OCI-LY3 (cell line): ENCODE data around the gene CTPS2.
"Not testable (repeated sequence)": the region's sequence is repeated elsewhere in the genome, so short reads cannot be mapped to it uniquely, and the experiment has no call there.

Experiments used
- H2AFZ ChIP-seq: fragments of 200-600, 300-600 bp; shearing (Covaris generic); 2 replicates; pipeline ENCODE4 v1.6.0; 2014; ENCODE audit warnings: antibody characterized with exemption, low read depth, low read length
- H3K27ac ChIP-seq: fragments of 200-600, 300-600 bp; sonication (generic); 2 replicates; pipeline ENCODE4 v1.5.1; 2014; ENCODE audit warnings: mild to moderate bottlenecking, low read length, moderate library complexity, mixed read lengths
- H3K27me3 ChIP-seq: fragments of 200-600, 300-600 bp; sonication (generic); 2 replicates; pipeline ENCODE4 v1.6.1; 2014; ENCODE audit warnings: low read depth, low read length, mixed read lengths
- H3K36me3 ChIP-seq: fragments of 200-600, 300-600 bp; sonication (generic); replicated peaks from 2 replicates; pipeline ENCODE3; 2014; ENCODE audit warnings: low read depth, low read length, mixed read lengths
- H3K4me1 ChIP-seq: fragments of 300-600, 200-600 bp; sonication (generic); 2 replicates; pipeline ENCODE4 v1.6.1; 2014; ENCODE audit warnings: low read length, mixed read lengths
- H3K4me2 ChIP-seq: fragments of 200-600, 300-600 bp; sonication (generic); 2 replicates; pipeline ENCODE4 v1.6.1; 2014; ENCODE audit warnings: low read length, mixed read lengths
- H3K4me3 ChIP-seq: fragments of 300-600, 200-600 bp; sonication (generic); 2 replicates; pipeline ENCODE4 v1.5.1; 2014; ENCODE audit warnings: antibody characterized with exemption, mild to moderate bottlenecking, low read length, moderate library complexity
- H3K79me2 ChIP-seq: fragments of 300-600, 200-600 bp; shearing (Covaris generic); 2 replicates; pipeline ENCODE4 v1.6.1; 2014; ENCODE audit warnings: mild to moderate bottlenecking, low read length, mixed read lengths
- H3K9ac ChIP-seq: fragments of 300-600, 200-600 bp; shearing (Covaris generic); 2 replicates; pipeline ENCODE4 v1.6.0; 2014; ENCODE audit warnings: mild to moderate bottlenecking, low read length, moderate library complexity
- H3K9me3 ChIP-seq: fragments of 200-600, 300-600 bp; shearing (Covaris generic); 2 replicates; pipeline ENCODE4 v1.6.1; 2014; ENCODE audit warnings: low read length, mixed read lengths; ENCODE audit not compliant: insufficient read depth
- H4K20me1 ChIP-seq: fragments of 200-600, 300-600 bp; sonication (generic); 2 replicates; pipeline ENCODE4 v1.6.1; 2016; ENCODE audit warnings: low read length, mixed read lengths; ENCODE audit not compliant: insufficient read depth
- EZH2phosphoT487 ChIP-seq: fragments of 200-600 bp; shearing (Covaris generic); IDR thresholded peaks from 2 replicates; pipeline ENCODE4 v1.6.1; 2018; ENCODE audit warnings: antibody characterized with exemption, mixed run types, low read depth
- TF ChIP-seq, protein P1 (sequence below): fragments of 200-600, 300-600 bp; sonication (generic); IDR thresholded peaks from 2 replicates; pipeline ENCODE4 v1.5.1; 2014; ENCODE audit warnings: antibody characterized with exemption, low read length, low read depth

Gene CTPS2

DNA sequence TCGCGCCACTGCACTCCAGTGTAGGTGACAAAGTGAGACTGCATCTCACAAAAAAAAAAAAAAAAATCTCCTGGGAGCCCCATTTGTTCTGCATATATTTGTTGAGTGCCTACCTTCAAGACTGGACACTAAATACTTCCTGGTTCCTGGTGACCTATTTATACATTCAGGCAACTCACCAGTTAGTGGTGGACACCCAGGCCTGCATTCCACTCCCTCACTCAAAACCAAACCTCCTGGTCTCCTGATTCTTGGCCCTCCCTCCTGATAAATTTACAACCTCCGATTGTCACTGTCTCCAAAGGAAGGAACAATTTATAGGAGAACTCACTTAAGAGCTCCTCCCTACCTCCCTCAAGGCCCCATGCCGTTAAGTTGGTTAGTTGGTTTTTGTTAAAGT, 10.0 kb upstream of the CTPS2 start:
- no peak overlapping the region for H3K27ac ChIP-seq
- no peak overlapping the region for H3K9ac ChIP-seq
- no peak overlapping the region for H3K4me3 ChIP-seq
- no peaks in the 10 kb centered on the region for H3K9me3 ChIP-seq
- H2AFZ ChIP-seq: no peak overlapping the region
- H3K27me3 ChIP-seq: no peaks in the 10 kb centered on the region
- no peak overlapping the region for H3K4me2 ChIP-seq
- peaks cover 10% of the 10 kb centered on the region for H3K4me1 ChIP-seq
- peaks cover 60% of the 10 kb centered on the region for H3K79me2 ChIP-seq
- no peaks in the 10 kb centered on the region for H3K36me3 ChIP-seq
- H4K20me1 ChIP-seq: no peaks in the 10 kb centered on the region; the same call in 1 of the 2 replicates
- no peak for TF ChIP-seq EZH2phosphoT487
- TF ChIP-seq, protein P1, sequence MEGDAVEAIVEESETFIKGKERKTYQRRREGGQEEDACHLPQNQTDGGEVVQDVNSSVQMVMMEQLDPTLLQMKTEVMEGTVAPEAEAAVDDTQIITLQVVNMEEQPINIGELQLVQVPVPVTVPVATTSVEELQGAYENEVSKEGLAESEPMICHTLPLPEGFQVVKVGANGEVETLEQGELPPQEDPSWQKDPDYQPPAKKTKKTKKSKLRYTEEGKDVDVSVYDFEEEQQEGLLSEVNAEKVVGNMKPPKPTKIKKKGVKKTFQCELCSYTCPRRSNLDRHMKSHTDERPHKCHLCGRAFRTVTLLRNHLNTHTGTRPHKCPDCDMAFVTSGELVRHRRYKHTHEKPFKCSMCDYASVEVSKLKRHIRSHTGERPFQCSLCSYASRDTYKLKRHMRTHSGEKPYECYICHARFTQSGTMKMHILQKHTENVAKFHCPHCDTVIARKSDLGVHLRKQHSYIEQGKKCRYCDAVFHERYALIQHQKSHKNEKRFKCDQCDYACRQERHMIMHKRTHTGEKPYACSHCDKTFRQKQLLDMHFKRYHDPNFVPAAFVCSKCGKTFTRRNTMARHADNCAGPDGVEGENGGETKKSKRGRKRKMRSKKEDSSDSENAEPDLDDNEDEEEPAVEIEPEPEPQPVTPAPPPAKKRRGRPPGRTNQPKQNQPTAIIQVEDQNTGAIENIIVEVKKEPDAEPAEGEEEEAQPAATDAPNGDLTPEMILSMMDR: no peak

DNA sequence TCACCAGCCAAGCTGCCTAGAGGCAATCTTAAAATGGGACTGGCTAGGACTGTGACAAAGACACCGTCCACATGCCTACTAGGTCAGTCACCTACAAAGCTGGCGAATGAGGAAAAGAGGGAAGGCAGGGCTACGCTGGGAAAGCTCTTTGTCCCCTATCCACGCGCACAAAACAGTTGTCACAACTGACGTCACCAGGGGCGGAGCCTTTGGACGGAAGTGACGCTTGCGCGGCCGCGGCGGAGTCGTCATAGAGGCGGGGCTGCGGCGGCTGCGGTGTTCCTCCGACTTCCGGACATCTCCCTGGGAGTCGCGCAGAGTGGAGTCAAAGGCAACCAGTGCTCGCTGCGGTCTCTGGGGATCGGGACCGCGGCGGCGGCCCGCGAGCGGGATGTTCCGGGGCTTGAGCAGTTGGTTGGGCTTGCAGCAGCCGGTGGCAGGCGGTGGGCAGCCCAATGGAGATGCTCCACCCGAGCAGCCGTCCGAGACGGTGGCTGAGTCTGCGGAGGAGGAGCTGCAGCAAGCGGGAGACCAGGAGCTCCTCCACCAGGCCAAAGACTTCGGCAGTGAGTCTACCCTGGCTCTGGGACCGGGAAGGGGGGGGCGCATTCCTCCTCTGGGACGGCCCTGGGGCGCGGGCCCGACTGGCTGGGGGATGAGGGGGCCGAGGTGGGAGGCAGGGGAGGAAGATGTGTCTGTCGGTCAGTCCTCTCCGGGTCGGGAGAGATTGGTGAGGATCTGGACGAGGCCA, 7.0 kb upstream of the CTPS2 start, which contains the start of gene SYAP1:
Gene SYAP1, plus strand, starts transcription at position 279 of the 751 bp plus-strand sequence. Its CDS starts 113 bp downstream, at position 392.
- H3K4me2 ChIP-seq: peak within 1 kb of the TSS; percentile 98
- peak within 1 kb of the TSS; percentile 83 for H3K9ac ChIP-seq
- peaks cover 6% of the 10 kb centered on the region; the same call in 1 of the 2 replicates for H3K4me1 ChIP-seq
- no peaks in the 10 kb centered on the region; the same call in 1 of the 2 replicates for H4K20me1 ChIP-seq
- H2AFZ ChIP-seq: peak within 1 kb of the TSS; percentile 97
- peak within 1 kb of the TSS; percentile 39 for H3K27ac ChIP-seq
- H3K9me3 ChIP-seq: no peaks in the 10 kb centered on the region
- TF ChIP-seq EZH2phosphoT487: no peak
- TF ChIP-seq, protein P1: no peak
- H3K79me2 ChIP-seq: peaks cover 48% of the 10 kb centered on the region
- H3K4me3 ChIP-seq: peak within 1 kb of the TSS; percentile 100
- no peaks in the 10 kb centered on the region for H3K36me3 ChIP-seq
- no peaks in the 10 kb centered on the region for H3K27me3 ChIP-seq

DNA sequence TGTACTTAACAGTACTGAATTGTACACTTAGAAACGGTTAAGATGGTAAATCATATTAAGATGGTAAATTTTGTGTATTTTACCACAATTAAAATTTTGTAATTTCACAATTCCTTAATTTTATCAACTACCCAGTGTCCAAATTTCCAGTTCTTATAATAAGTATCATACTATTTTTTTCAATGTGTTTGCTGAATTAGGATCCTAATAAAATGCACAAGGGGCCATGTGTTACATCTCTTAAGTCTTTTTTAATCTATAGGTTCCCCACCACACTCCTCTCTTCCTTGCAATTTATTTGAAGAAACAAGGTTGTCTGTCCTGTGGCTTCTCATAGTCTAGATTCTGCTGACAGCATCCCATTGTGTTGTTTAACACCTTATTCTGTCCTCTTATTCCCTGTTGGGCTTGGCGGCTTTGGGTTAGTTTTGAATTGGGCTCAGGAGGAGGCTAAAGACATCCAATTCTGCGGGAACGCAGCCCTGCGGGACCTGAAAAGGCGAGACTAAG, 6.4 kb upstream of the CTPS2 start:
- no peaks in the 10 kb centered on the region for H3K27me3 ChIP-seq
- TF ChIP-seq EZH2phosphoT487: no peak
- TF ChIP-seq, protein P1: no peak
- H3K9me3 ChIP-seq: no peaks in the 10 kb centered on the region
- peak overlapping the region; percentile 100 for H3K4me3 ChIP-seq
- peaks cover 6% of the 10 kb centered on the region; the same call in 1 of the 2 replicates for H3K4me1 ChIP-seq
- H4K20me1 ChIP-seq: no peaks in the 10 kb centered on the region
- peaks cover 42% of the 10 kb centered on the region for H3K79me2 ChIP-seq
- H2AFZ ChIP-seq: peak overlapping the region; percentile 97
- no peaks in the 10 kb centered on the region for H3K36me3 ChIP-seq
- peak overlapping the region; percentile 83 for H3K9ac ChIP-seq
- peak overlapping the region; percentile 86 for H3K4me2 ChIP-seq
- 0 out of 2 replicates have a peak overlapping the region, but pooled peaks have one; percentile 3 for H3K27ac ChIP-seq

DNA sequence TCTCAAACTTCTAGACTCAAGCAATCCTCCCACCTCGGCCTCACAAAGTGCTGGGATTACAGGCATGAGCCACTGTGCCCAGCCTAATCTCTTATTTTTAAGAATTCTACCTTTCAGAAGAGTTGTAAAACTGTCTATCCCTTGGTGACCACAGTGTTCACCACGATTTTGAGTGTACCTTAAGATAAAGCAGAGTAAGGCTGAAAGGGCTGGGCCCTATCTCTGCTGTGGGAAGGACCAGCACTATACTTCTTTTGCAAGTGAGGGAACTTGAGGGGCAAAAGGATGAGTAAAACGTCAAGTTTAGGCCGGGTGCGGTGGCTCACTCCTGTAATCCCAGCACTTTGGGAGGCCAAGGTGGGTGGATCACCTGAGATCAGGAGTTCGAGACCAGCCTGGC, 4.0 kb upstream of the CTPS2 start:
- not testable (repeated sequence) for H3K4me2 ChIP-seq, H4K20me1 ChIP-seq, H3K27me3 ChIP-seq, H3K4me1 ChIP-seq, H3K36me3 ChIP-seq, H3K9ac ChIP-seq, H3K9me3 ChIP-seq, H3K4me3 ChIP-seq, H3K27ac ChIP-seq, H2AFZ ChIP-seq
- H3K79me2 ChIP-seq: peaks cover 20% of the 10 kb centered on the region

DNA sequence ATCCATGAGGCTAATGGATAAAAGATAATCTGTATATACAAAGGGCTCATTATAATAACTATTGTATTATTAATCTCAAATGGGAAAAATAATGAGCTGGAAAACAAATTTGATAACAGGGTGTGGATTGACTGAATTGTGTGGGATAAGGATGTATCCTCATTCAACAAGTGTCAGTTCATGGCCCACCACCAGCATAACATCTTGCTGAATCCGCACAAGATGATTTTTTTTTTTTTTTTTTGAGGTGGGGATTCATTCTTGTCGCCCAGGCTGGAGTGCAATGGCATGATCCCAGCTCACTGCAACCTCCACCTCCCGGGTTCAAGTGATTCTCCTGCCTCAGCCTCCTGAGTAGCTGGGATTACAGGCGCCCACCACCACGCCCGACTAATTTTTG, 3.2 kb upstream of the CTPS2 start:
- H3K9ac ChIP-seq, H3K9me3 ChIP-seq, H3K27me3 ChIP-seq, H3K4me3 ChIP-seq, H3K4me2 ChIP-seq, H3K36me3 ChIP-seq, H2AFZ ChIP-seq, H3K27ac ChIP-seq, H4K20me1 ChIP-seq: not testable (repeated sequence)
- Histone ChIP-seq H3K4me1 (peaks cover 13% of the 10 kb centered on the region), H3K79me2 (peaks cover 12% of the 10 kb centered on the region)
